Neural cell (in vitro differentiated cells): ENCODE measurements around the gene PDE4D.

Experiments
- CTCF ChIP-seq: fragments of 450-650 bp; IDR thresholded peaks from 2 replicates; pipeline ENCODE4 v1.5.1; 2014; ENCODE audit warnings: antibody characterized with exemption, mild to moderate bottlenecking, moderate library complexity; ENCODE audit not compliant: poor library complexity, severe bottlenecking
- EP300 ChIP-seq: fragments of 450-650 bp; conservative IDR thresholded peaks from 2 replicates; pipeline ENCODE4 v1.6.1; 2014; ENCODE audit warnings: antibody characterized with exemption, mild to moderate bottlenecking, moderate library complexity; ENCODE audit not compliant: poor library complexity, severe bottlenecking
- EZH2 ChIP-seq: fragments of 200-600, 300-800 bp; shearing (Covaris generic), sonication (generic); IDR thresholded peaks from 2 replicates; pipeline ENCODE4 v1.6.1; 2014; ENCODE audit warnings: antibody characterized with exemption, low read length, borderline replicate concordance, mild to moderate bottlenecking; ENCODE audit not compliant: insufficient read depth, poor library complexity, severe bottlenecking
- POLR2AphosphoS5 ChIP-seq: IDR thresholded peaks from 2 replicates; pipeline ENCODE4 v1.6.1; 2012
- RAD21 ChIP-seq: fragments of 450-650 bp; conservative IDR thresholded peaks from 2 replicates; pipeline ENCODE4 v1.6.1; 2014; ENCODE audit warnings: antibody characterized with exemption, mild to moderate bottlenecking, moderate library complexity
- REST ChIP-seq: IDR thresholded peaks from 2 replicates; pipeline ENCODE4 v1.6.1; 2012; ENCODE audit warnings: borderline replicate concordance
- TAF1 ChIP-seq: IDR thresholded peaks from 2 replicates; pipeline ENCODE4 v1.6.1; 2012; ENCODE audit warnings: low read depth

GRCh38 chr5:59838067-59838466 is 55.5 kb downstream of the PDE4D start:
- TF ChIP-seq CTCF = no peak
- TF ChIP-seq EZH2 = no peak
- no peak for TF ChIP-seq EP300
- no peak for TF ChIP-seq POLR2AphosphoS5
- no peak for TF ChIP-seq TAF1
- TF ChIP-seq RAD21 = no peak
- no peak for TF ChIP-seq REST
